Measurements from ENCODE around the gene SDC4. TPM values are rescaled to one million over a fixed set of nuclear protein-coding genes. Genes with fewer than 3 reads are reported as not detected.
A peak's percentile ranks its signal among the peaks of the same experiment; 100 is the strongest.

Gene SDC4
- total and polyA plus RNA-seq, 4 donors: 54.4 to 147 (median 83.6) TPM

DNA sequence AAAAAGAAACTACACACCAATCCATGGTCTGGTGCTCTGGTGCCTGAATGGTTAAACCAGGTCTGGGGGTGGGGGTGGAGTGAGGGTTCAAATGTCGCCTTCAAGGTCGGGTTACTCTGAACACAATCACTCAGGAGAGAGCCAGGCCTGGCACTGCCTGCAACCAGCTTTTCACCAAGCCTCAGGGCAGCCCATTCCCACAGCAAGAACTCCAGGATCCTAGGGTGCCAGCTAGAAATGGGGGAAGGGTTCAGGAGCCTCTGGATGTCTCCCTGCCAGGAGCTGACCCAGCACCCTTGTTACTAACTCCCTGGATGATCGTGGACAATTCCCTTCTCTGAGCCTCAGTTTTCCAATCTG, 6.7 kb downstream of the SDC4 start:
- H3K9me3 ChIP-seq (ENCODE audit: control insufficient read depth in 4 of 4, low read length in 3 of 4): no peaks in the 10 kb centered on the region
- DNase-seq (ENCODE audit: low spot score): no peak
- TF ChIP-seq HNF4G (IDR thresholded peaks at IDR 0.05): no peak
- peak; percentile 33 to 47 for TF ChIP-seq RXRA (IDR thresholded peaks at IDR 0.05)
- peak; percentile 32 to 39 for TF ChIP-seq HNF4A (conservative IDR thresholded peaks at IDR 0.05)
- TF ChIP-seq, protein P1, sequence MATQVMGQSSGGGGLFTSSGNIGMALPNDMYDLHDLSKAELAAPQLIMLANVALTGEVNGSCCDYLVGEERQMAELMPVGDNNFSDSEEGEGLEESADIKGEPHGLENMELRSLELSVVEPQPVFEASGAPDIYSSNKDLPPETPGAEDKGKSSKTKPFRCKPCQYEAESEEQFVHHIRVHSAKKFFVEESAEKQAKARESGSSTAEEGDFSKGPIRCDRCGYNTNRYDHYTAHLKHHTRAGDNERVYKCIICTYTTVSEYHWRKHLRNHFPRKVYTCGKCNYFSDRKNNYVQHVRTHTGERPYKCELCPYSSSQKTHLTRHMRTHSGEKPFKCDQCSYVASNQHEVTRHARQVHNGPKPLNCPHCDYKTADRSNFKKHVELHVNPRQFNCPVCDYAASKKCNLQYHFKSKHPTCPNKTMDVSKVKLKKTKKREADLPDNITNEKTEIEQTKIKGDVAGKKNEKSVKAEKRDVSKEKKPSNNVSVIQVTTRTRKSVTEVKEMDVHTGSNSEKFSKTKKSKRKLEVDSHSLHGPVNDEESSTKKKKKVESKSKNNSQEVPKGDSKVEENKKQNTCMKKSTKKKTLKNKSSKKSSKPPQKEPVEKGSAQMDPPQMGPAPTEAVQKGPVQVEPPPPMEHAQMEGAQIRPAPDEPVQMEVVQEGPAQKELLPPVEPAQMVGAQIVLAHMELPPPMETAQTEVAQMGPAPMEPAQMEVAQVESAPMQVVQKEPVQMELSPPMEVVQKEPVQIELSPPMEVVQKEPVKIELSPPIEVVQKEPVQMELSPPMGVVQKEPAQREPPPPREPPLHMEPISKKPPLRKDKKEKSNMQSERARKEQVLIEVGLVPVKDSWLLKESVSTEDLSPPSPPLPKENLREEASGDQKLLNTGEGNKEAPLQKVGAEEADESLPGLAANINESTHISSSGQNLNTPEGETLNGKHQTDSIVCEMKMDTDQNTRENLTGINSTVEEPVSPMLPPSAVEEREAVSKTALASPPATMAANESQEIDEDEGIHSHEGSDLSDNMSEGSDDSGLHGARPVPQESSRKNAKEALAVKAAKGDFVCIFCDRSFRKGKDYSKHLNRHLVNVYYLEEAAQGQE (IDR thresholded peaks at IDR 0.05): peak; percentile 23
- no peak for TF ChIP-seq MAX (IDR thresholded peaks at IDR 0.05)
- peak overlapping the region; percentile 81 to 97 for H3K27ac ChIP-seq (ENCODE audit: low read depth in 1 of 2, low read length in 2 of 2)
- peak overlapping the region in 1 of 3 donors; percentile 40 for H3K4me3 ChIP-seq (ENCODE audit: low read depth in 1 of 3, low read length in 3 of 3)
- peak overlapping the region; percentile 30 to 44 for H3K9ac ChIP-seq (ENCODE audit: low read depth in 1 of 2, low read length in 2 of 2)
- H3K27me3 ChIP-seq (ENCODE audit: control insufficient read depth in 4 of 4, insufficient read depth in 4 of 4, low read length in 3 of 4): no peaks in the 10 kb centered on the region
- 25% methylated on average over 3 of the region's 3 CpGs for WGBS
- H3K36me3 ChIP-seq (ENCODE audit: control insufficient read depth in 4 of 4, insufficient read depth in 3 of 4, low read depth in 1 of 4, low read length in 3 of 4): peaks cover 0 to 13% (median 0%) of the 10 kb centered on the region in 4 donors
- peaks cover 23 to 81% (median 51%) of the 10 kb centered on the region in 4 donors for H3K4me1 ChIP-seq (ENCODE audit: control insufficient read depth in 4 of 4, insufficient read depth in 4 of 4, low read length in 3 of 4)

- 18% methylated on average over 1 of the region's 1 CpG for WGBS
- H3K4me1 ChIP-seq (ENCODE audit: control insufficient read depth in 4 of 4, insufficient read depth in 4 of 4, low read length in 3 of 4): peaks cover 23 to 82% (median 53%) of the 10 kb centered on the region in 4 donors
- TF ChIP-seq FOXA2 (IDR thresholded peaks at IDR 0.05): no peak
- no peak for TF ChIP-seq RXRA (IDR thresholded peaks at IDR 0.05)
- no peaks in the 10 kb centered on the region for H3K9me3 ChIP-seq (ENCODE audit: control insufficient read depth in 4 of 4, low read length in 3 of 4)
- peaks cover 0 to 13% (median under 1%) of the 10 kb centered on the region in 4 donors for H3K36me3 ChIP-seq (ENCODE audit: control insufficient read depth in 4 of 4, insufficient read depth in 3 of 4, low read depth in 1 of 4, low read length in 3 of 4)
- no peak overlapping the region for H3K4me3 ChIP-seq (ENCODE audit: low read depth in 1 of 3, low read length in 3 of 3)
- H3K27me3 ChIP-seq (ENCODE audit: control insufficient read depth in 4 of 4, insufficient read depth in 4 of 4, low read length in 3 of 4): no peaks in the 10 kb centered on the region
- peak overlapping the region in 1 of 2 donors; percentile 44 for H3K9ac ChIP-seq (ENCODE audit: low read depth in 1 of 2, low read length in 2 of 2)
- peak overlapping the region; percentile 81 to 97 for H3K27ac ChIP-seq (ENCODE audit: low read depth in 1 of 2, low read length in 2 of 2)
- DNase-seq (ENCODE audit: low spot score): no peak
Observed at GRCh38 chr20:45340951-45341350, 7.3 kb downstream of the SDC4 start.

DNA sequence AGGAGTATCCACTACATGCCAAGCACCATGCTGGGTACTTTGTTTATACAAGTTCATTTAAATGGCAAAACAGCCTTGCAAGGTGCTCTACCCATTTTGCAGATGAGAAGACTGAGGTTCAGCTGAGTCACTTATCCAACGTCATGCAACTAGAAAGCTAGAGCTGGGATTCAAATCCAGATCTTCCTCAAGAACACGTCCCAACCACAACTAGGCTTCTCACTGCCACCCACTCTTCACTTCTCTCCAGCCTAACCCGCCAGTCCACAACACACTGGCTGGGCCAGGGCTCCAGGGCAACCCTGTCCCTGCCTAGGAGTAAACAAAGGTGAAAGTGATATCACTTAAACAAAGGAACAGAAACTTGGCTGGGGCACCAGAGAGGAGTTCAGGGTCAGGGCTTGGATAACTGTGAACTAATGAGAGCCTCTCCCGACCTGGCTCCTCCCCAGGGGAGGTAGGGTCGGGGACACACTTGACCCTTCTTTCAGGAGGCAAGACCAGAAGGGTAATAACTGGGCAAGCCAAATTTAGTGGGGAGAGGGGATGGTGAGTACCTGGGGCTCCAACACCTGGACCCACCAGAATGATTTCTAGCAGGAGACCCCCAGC, 7.9 kb downstream of the SDC4 start:
- peak overlapping the region in 1 of 3 donors; percentile 9 for H3K4me3 ChIP-seq (ENCODE audit: low read depth in 1 of 3, low read length in 3 of 3)
- H3K9ac ChIP-seq (ENCODE audit: low read depth in 1 of 2, low read length in 2 of 2): peak overlapping the region in 1 of 2 donors; percentile 56
- no peak for DNase-seq (ENCODE audit: low spot score)
- peaks cover 23 to 82% (median 53%) of the 10 kb centered on the region in 4 donors for H3K4me1 ChIP-seq (ENCODE audit: control insufficient read depth in 4 of 4, insufficient read depth in 4 of 4, low read length in 3 of 4)
- H3K27ac ChIP-seq (ENCODE audit: low read depth in 1 of 2, low read length in 2 of 2): peak overlapping the region; percentile 81 to 97
- WGBS: 21% methylated on average over 5 of the region's 5 CpGs
- H3K27me3 ChIP-seq (ENCODE audit: control insufficient read depth in 4 of 4, insufficient read depth in 4 of 4, low read length in 3 of 4): no peaks in the 10 kb centered on the region
- H3K9me3 ChIP-seq (ENCODE audit: control insufficient read depth in 4 of 4, low read length in 3 of 4): no peaks in the 10 kb centered on the region
- H3K36me3 ChIP-seq (ENCODE audit: control insufficient read depth in 4 of 4, insufficient read depth in 3 of 4, low read depth in 1 of 4, low read length in 3 of 4): peaks cover 0 to 18% (median 5%) of the 10 kb centered on the region in 4 donors
- peak; percentile 83 for TF ChIP-seq FOXA1 (IDR thresholded peaks at IDR 0.05)
- TF ChIP-seq, protein P2, sequence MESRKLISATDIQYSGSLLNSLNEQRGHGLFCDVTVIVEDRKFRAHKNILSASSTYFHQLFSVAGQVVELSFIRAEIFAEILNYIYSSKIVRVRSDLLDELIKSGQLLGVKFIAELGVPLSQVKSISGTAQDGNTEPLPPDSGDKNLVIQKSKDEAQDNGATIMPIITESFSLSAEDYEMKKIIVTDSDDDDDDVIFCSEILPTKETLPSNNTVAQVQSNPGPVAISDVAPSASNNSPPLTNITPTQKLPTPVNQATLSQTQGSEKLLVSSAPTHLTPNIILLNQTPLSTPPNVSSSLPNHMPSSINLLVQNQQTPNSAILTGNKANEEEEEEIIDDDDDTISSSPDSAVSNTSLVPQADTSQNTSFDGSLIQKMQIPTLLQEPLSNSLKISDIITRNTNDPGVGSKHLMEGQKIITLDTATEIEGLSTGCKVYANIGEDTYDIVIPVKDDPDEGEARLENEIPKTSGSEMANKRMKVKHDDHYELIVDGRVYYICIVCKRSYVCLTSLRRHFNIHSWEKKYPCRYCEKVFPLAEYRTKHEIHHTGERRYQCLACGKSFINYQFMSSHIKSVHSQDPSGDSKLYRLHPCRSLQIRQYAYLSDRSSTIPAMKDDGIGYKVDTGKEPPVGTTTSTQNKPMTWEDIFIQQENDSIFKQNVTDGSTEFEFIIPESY (IDR thresholded peaks at IDR 0.05): peak; percentile 44
- peak; percentile 81 for TF ChIP-seq FOXA2 (IDR thresholded peaks at IDR 0.05)
- peak; percentile 11 to 75 for TF ChIP-seq HNF4A (conservative IDR thresholded peaks at IDR 0.05)
- peak; percentile 28 to 31 for TF ChIP-seq EGR1 (IDR thresholded peaks at IDR 0.05; ENCODE audit: low read depth in 2 of 2)
- peak; percentile 92 for TF ChIP-seq SP1 (IDR thresholded peaks at IDR 0.05)
- peak in 1 of 2 donors; percentile 79 for TF ChIP-seq JUND (IDR thresholded peaks at IDR 0.05)
- no peak for TF ChIP-seq CTCF (IDR thresholded peaks at IDR 0.05; ENCODE audit: low read depth, low read length, missing input control)
- TF ChIP-seq ATF3 (IDR thresholded peaks at IDR 0.05): peak; percentile 69
- TF ChIP-seq, protein P1 (IDR thresholded peaks at IDR 0.05): peak; percentile 71
- peak; percentile 60 for TF ChIP-seq NR2F2 (IDR thresholded peaks at IDR 0.05)
- TF ChIP-seq RAD21 (IDR thresholded peaks at IDR 0.05): peak in 1 of 2 donors; percentile 54
